GM12872 (cell line): ENCODE data around the gene LOXHD1.

Experiments
- CTCF ChIP-seq: IDR thresholded peaks from 3 replicates; pipeline ENCODE4 v1.5.1; 2011; ENCODE audit warnings: low read depth, mild to moderate bottlenecking, low read length, moderate library complexity; ENCODE audit not compliant: insufficient read depth

Gene LOXHD1

GRCh38 chr18:46583711-46584110 lies 73.3 kb downstream of the LOXHD1 start:
- TF ChIP-seq CTCF, result no peak

- no peak for TF ChIP-seq CTCF
These were observed 75.4 kb downstream of the LOXHD1 start for GRCh38 chr18:46581648-46582047.

GRCh38 chr18:46578987-46579386 lies 78.0 kb downstream of the LOXHD1 start:
- no peak for TF ChIP-seq CTCF

- no peak for TF ChIP-seq CTCF
These were observed 79.5 kb downstream of the LOXHD1 start for GRCh38 chr18:46577546-46577945.

GRCh38 chr18:46575851-46576250 lies 81.2 kb downstream of the LOXHD1 start:
- TF ChIP-seq CTCF, result no peak

- TF ChIP-seq CTCF, result no peak
These were observed 82.3 kb downstream of the LOXHD1 start for GRCh38 chr18:46574743-46575115.

- no peak for TF ChIP-seq CTCF
These were observed 82.8 kb downstream of the LOXHD1 start for GRCh38 chr18:46574000-46574742.

- TF ChIP-seq CTCF, result no peak
These were observed 83.9 kb downstream of the LOXHD1 start for GRCh38 chr18:46573156-46573555.
